Measurements from ENCODE around the gene RIPPLY1.

The RIPPLY1 gene

DNA sequence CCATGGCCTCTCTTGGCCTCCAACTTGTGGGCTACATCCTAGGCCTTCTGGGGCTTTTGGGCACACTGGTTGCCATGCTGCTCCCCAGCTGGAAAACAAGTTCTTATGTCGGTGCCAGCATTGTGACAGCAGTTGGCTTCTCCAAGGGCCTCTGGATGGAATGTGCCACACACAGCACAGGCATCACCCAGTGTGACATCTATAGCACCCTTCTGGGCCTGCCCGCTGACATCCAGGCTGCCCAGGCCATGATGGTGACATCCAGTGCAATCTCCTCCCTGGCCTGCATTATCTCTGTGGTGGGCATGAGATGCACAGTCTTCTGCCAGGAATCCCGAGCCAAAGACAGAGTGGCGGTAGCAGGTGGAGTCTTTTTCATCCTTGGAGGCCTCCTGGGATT, 25.1 kb upstream of the RIPPLY1 start (continued):
- TF ChIP-seq ZNF654 (tag by site-specific recombination; IDR thresholded peaks at IDR 0.05; ENCODE audit: low read depth) (no peak), ZBTB7A (tag by site-specific recombination; IDR thresholded peaks at IDR 0.05; ENCODE audit: low read depth) (no peak)

DNA sequence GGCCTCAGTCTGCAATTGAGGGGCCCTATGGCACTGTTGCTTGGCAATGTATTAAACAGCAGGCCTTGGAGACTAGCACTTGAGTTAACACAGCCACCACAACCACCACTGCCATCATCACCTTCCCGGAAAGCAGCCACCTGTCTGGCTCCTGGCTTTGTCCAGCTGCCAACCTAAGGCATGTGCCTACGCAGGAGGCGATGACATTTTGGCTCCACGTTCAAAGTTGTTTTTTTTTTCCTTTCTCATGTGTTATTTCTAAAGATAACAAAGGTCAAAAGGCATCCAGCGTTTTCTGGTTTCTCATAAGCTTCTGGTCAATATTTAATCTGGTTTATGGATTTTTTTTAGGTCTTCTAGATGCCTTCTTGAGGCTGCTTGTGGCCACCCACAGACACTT, 24.6 kb upstream of the RIPPLY1 start:
- TF ChIP-seq ZSCAN16 (tag by site-specific recombination; IDR thresholded peaks at IDR 0.05), result no peak
- no peak for TF ChIP-seq ZFP3 (tag by site-specific recombination; IDR thresholded peaks at IDR 0.05; ENCODE audit: low read depth)
- H3K4me1 ChIP-seq (ENCODE audit: control insufficient read depth, insufficient read depth, low read length), result no peaks in the 10 kb centered on the region
- H3K36me3 ChIP-seq (ENCODE audit: control insufficient read depth in 2 of 2, insufficient read depth in 1 of 2, low read length in 2 of 2), result no peaks in the 10 kb centered on the region
- ChIA-PET POLR2A (no interaction called here), CTCF (no interaction called here)
- H3K9me3 ChIP-seq (ENCODE audit: control insufficient read depth, insufficient read depth, low read depth, low read length), result no peaks in the 10 kb centered on the region
- no peak overlapping the region for H3K27ac ChIP-seq (ENCODE audit: extremely low read depth, low read depth, low read length)
- H3K4me3 ChIP-seq (ENCODE audit: low read depth, low read length), result no peak overlapping the region

DNA sequence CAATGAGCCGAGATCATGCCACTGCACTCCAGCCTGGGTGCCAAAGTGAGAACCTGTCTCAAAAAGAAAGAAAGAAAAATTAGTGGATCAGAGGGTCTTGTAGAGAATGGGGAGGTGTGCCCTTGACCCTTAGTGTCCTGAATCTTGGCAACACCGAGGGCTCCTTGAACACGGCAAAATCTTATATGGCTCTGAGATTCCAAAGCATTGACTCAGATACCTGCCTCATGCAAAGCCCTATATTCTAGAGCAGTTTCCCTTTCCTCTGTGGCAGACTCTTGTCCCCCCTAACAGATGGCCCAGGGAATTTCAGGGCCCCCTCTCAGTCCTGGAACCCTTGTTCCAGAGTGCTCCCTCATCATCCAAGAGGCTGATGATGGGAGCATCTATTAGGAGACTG, 23.9 kb upstream of the RIPPLY1 start:
- Histone ChIP-seq H3K4me3 (ENCODE audit: low read depth, low read length) (no peak overlapping the region), H3K4me1 (ENCODE audit: control insufficient read depth, insufficient read depth, low read length) (no peaks in the 10 kb centered on the region), H3K36me3 (ENCODE audit: control insufficient read depth in 2 of 2, insufficient read depth in 1 of 2, low read length in 2 of 2) (no peaks in the 10 kb centered on the region), H3K9me3 (ENCODE audit: control insufficient read depth, insufficient read depth, low read depth, low read length) (no peaks in the 10 kb centered on the region), H3K27ac (ENCODE audit: extremely low read depth, low read depth, low read length) (no peak overlapping the region)
- POLR2A ChIA-PET, result no interaction called here
- TF ChIP-seq ZNF221 (tag by site-specific recombination; IDR thresholded peaks at IDR 0.05; ENCODE audit: borderline replicate concordance) (no peak), MZF1 (tag by site-specific recombination; IDR thresholded peaks at IDR 0.05; ENCODE audit: borderline replicate concordance) (no peak), ZBTB7A (tag by site-specific recombination; IDR thresholded peaks at IDR 0.05; ENCODE audit: low read depth) (no peak), ZNF391 (tag by site-specific recombination; IDR thresholded peaks at IDR 0.05; ENCODE audit: borderline replicate concordance, low read depth) (no peak), ZNF354C (tag by site-specific recombination; IDR thresholded peaks at IDR 0.05; ENCODE audit: borderline replicate concordance, low read depth) (no peak), ZNF660 (tag by site-specific recombination; IDR thresholded peaks at IDR 0.05) (no peak), IKZF3 (tag by site-specific recombination; IDR thresholded peaks at IDR 0.05) (no peak), ZNF473 (tag by site-specific recombination; IDR thresholded peaks at IDR 0.05) (no peak)
- TF ChIP-seq, protein P1, sequence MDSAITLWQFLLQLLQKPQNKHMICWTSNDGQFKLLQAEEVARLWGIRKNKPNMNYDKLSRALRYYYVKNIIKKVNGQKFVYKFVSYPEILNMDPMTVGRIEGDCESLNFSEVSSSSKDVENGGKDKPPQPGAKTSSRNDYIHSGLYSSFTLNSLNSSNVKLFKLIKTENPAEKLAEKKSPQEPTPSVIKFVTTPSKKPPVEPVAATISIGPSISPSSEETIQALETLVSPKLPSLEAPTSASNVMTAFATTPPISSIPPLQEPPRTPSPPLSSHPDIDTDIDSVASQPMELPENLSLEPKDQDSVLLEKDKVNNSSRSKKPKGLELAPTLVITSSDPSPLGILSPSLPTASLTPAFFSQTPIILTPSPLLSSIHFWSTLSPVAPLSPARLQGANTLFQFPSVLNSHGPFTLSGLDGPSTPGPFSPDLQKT (IDR thresholded peaks at IDR 0.05; ENCODE audit: borderline replicate concordance, low read depth, low read length), result no peak
- TF ChIP-seq, protein P2, sequence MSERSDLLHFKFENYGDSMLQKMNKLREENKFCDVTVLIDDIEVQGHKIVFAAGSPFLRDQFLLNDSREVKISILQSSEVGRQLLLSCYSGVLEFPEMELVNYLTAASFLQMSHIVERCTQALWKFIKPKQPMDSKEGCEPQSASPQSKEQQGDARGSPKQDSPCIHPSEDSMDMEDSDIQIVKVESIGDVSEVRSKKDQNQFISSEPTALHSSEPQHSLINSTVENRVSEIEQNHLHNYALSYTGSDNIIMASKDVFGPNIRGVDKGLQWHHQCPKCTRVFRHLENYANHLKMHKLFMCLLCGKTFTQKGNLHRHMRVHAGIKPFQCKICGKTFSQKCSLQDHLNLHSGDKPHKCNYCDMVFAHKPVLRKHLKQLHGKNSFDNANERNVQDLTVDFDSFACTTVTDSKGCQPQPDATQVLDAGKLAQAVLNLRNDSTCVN (tag by site-specific recombination; optimal IDR thresholded peaks at IDR 0.05), result no peak
- CTCF ChIA-PET, result no interaction called here

DNA sequence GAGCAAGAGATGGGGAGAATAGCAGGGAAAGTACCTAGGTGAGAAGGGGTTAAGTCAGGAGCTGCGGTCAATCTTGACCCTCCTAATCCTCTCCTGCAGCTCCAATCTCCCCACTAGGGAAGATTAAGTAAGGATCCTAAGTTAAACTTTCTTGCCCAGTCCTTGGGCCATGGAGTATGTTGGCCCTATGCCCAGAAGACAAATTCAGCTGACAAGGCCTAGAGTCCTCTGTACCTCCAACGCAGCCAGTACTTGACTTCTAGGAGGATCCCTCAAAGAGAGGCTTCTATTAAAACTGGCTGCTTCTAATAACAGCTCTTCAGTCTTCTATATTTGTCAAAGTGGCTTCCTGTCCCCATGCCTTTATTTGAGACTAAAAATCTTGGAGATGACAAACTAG, 18.5 kb upstream of the RIPPLY1 start:
- H3K4me1 ChIP-seq (ENCODE audit: control insufficient read depth, insufficient read depth, low read length), result no peaks in the 10 kb centered on the region
- H3K36me3 ChIP-seq (ENCODE audit: control insufficient read depth in 2 of 2, insufficient read depth in 1 of 2, low read length in 2 of 2), result no peaks in the 10 kb centered on the region
- ChIA-PET POLR2A (no interaction called here), CTCF (interaction anchor here (0.6 to 0.9 kb wide), 3 partner anchors 27 to 854 kb away, joined by 3 to 4 read pairs (median 3); partner anchors contain the start of gene TSC22D3)
- H3K27ac ChIP-seq (ENCODE audit: extremely low read depth, low read depth, low read length), result no peak overlapping the region
- TF ChIP-seq ZNF140 (tag by site-specific recombination; IDR thresholded peaks at IDR 0.05) (no peak), TCF7L2 (IDR thresholded peaks at IDR 0.05; ENCODE audit: borderline replicate concordance, low read depth, low read length) (no peak), ZBTB17 (tag by site-specific recombination; IDR thresholded peaks at IDR 0.05) (no peak)
- H3K9me3 ChIP-seq (ENCODE audit: control insufficient read depth, insufficient read depth, low read depth, low read length), result no peaks in the 10 kb centered on the region
- no peak overlapping the region for H3K4me3 ChIP-seq (ENCODE audit: low read depth, low read length)
